HepG2 (cell line): ENCODE results near the gene GRIK5.

Source experiments
- CBX5 ChIP-seq: sonication (generic); formaldehyde crosslinking; IDR thresholded peaks from 2 replicates; pipeline ENCODE4 v1.4.0; 2020; ENCODE audit warnings: missing genetic modification reagents, borderline replicate concordance
- FOSL2 ChIP-seq: sonication (generic); formaldehyde crosslinking; IDR thresholded peaks from 2 replicates; pipeline ENCODE4 v1.4.0; 2020; ENCODE audit warnings: missing genetic modification reagents
- FOXK2 ChIP-seq: fragments of 450-650 bp; IDR thresholded peaks from 2 replicates; pipeline ENCODE4 v1.6.1; 2016
- MYC ChIP-seq: sonication (generic); formaldehyde crosslinking; IDR thresholded peaks from 2 replicates; pipeline ENCODE4 v1.9.0; 2021; ENCODE audit warnings: missing genetic modification reagents, borderline replicate concordance
- NONO ChIP-seq, 2 experiments: fragments of 450-650 bp in 1 of 2; sonication (generic) in 1 of 2; formaldehyde crosslinking in 1 of 2; IDR thresholded peaks in 1 of 2; conservative IDR thresholded peaks in 1 of 2; 2 replicates each; pipeline versions ENCODE4 v1.6.1 to v1.8.0; 2017 to 2022; ENCODE audit warnings: mild to moderate bottlenecking in 1 of 2, missing genetic modification reagents in 1 of 2, moderate library complexity in 1 of 2
- RNF2 ChIP-seq: fragments of 450-650 bp; conservative IDR thresholded peaks from 2 replicates; pipeline ENCODE4 v1.6.1; 2016; ENCODE audit warnings: low read depth
- SNAPC2 ChIP-seq: sonication (generic); formaldehyde crosslinking; IDR thresholded peaks from 2 replicates; pipeline ENCODE4 v1.8.1; 2022; ENCODE audit warnings: mild to moderate bottlenecking, missing genetic modification reagents
- ZNF709 ChIP-seq: sonication (generic); formaldehyde crosslinking; IDR thresholded peaks from 2 replicates; pipeline ENCODE4 v1.5.0; 2020; ENCODE audit warnings: mild to moderate bottlenecking, missing genetic modification reagents
- TF ChIP-seq, protein P1 (sequence below): sonication (generic); formaldehyde crosslinking; IDR thresholded peaks from 2 replicates; pipeline ENCODE4 v1.4.0; 2020; ENCODE audit warnings: missing genetic modification reagents
- TF ChIP-seq, protein P2 (sequence below): sonication (generic); formaldehyde crosslinking; IDR thresholded peaks from 2 replicates; pipeline ENCODE4 v1.4.0; 2020; ENCODE audit warnings: missing genetic modification reagents
- TF ChIP-seq, protein P3 (sequence below): sonication (generic); formaldehyde crosslinking; IDR thresholded peaks from 2 replicates; pipeline ENCODE4 v1.4.0; 2020; ENCODE audit warnings: mild to moderate bottlenecking, missing genetic modification reagents
- TF ChIP-seq, protein P4 (sequence below): sonication (generic); formaldehyde crosslinking; IDR thresholded peaks from 2 replicates; pipeline ENCODE4 v1.4.0; 2020; ENCODE audit warnings: missing genetic modification reagents, borderline replicate concordance

DNA sequence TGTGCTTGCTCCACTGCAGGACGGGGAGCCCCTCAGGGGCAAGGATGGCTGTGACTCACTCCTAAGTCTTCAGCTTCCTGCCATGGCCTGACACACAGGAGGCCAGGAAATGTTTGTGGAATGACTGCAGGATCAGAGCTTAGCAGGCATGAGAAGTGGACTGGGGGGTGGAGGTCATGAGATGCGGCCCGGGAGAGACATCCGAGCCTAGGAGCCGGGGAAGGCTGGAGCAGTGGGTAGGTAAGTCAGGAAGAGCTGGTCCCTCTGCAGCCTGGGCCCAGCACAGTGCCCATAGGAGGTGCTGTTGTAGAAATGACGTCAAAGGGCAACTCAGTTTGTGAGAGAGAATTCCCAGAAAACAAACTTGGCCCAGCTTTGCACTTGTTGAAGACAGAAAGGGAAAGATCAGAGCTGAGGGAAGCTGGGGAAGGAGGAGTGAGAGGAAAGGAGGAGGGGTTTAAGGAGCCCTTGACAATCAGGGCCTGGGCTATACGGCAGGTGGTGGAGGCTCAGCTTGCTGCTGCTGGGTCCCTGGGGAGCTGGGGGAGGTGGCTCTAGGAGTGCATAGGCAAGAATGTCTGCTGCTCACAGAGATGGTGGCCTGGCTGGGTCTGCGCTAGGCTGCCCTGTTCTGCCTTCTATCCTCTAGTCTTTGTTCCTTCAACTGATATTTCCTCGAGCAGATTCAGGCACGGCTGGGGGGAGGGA lies 43.8 kb upstream of the GRIK5 start:
- TF ChIP-seq, protein P1, sequence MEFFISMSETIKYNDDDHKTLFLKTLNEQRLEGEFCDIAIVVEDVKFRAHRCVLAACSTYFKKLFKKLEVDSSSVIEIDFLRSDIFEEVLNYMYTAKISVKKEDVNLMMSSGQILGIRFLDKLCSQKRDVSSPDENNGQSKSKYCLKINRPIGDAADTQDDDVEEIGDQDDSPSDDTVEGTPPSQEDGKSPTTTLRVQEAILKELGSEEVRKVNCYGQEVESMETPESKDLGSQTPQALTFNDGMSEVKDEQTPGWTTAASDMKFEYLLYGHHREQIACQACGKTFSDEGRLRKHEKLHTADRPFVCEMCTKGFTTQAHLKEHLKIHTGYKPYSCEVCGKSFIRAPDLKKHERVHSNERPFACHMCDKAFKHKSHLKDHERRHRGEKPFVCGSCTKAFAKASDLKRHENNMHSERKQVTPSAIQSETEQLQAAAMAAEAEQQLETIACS = no peak
- TF ChIP-seq ZNF709 (CRISPR knock-in tag) (no peak), CBX5 (no peak), FOSL2 (CRISPR knock-in tag) (peak; percentile 51), MYC (no peak), FOXK2 (no peak), SNAPC2 (CRISPR knock-in tag) (no peak), RNF2 (no peak), NONO (IDR thresholded peaks at IDR 0.05) (no peak), NONO (CRISPR knock-in tag; conservative IDR thresholded peaks at IDR 0.05) (no peak)
- TF ChIP-seq, protein P2, sequence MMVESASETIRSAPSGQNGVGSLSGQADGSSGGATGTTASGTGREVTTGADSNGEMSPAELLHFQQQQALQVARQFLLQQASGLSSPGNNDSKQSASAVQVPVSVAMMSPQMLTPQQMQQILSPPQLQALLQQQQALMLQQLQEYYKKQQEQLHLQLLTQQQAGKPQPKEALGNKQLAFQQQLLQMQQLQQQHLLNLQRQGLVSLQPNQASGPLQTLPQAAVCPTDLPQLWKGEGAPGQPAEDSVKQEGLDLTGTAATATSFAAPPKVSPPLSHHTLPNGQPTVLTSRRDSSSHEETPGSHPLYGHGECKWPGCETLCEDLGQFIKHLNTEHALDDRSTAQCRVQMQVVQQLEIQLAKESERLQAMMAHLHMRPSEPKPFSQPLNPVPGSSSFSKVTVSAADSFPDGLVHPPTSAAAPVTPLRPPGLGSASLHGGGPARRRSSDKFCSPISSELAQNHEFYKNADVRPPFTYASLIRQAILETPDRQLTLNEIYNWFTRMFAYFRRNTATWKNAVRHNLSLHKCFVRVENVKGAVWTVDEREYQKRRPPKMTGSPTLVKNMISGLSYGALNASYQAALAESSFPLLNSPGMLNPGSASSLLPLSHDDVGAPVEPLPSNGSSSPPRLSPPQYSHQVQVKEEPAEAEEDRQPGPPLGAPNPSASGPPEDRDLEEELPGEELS (CRISPR knock-in tag) = no peak
- TF ChIP-seq, protein P3, sequence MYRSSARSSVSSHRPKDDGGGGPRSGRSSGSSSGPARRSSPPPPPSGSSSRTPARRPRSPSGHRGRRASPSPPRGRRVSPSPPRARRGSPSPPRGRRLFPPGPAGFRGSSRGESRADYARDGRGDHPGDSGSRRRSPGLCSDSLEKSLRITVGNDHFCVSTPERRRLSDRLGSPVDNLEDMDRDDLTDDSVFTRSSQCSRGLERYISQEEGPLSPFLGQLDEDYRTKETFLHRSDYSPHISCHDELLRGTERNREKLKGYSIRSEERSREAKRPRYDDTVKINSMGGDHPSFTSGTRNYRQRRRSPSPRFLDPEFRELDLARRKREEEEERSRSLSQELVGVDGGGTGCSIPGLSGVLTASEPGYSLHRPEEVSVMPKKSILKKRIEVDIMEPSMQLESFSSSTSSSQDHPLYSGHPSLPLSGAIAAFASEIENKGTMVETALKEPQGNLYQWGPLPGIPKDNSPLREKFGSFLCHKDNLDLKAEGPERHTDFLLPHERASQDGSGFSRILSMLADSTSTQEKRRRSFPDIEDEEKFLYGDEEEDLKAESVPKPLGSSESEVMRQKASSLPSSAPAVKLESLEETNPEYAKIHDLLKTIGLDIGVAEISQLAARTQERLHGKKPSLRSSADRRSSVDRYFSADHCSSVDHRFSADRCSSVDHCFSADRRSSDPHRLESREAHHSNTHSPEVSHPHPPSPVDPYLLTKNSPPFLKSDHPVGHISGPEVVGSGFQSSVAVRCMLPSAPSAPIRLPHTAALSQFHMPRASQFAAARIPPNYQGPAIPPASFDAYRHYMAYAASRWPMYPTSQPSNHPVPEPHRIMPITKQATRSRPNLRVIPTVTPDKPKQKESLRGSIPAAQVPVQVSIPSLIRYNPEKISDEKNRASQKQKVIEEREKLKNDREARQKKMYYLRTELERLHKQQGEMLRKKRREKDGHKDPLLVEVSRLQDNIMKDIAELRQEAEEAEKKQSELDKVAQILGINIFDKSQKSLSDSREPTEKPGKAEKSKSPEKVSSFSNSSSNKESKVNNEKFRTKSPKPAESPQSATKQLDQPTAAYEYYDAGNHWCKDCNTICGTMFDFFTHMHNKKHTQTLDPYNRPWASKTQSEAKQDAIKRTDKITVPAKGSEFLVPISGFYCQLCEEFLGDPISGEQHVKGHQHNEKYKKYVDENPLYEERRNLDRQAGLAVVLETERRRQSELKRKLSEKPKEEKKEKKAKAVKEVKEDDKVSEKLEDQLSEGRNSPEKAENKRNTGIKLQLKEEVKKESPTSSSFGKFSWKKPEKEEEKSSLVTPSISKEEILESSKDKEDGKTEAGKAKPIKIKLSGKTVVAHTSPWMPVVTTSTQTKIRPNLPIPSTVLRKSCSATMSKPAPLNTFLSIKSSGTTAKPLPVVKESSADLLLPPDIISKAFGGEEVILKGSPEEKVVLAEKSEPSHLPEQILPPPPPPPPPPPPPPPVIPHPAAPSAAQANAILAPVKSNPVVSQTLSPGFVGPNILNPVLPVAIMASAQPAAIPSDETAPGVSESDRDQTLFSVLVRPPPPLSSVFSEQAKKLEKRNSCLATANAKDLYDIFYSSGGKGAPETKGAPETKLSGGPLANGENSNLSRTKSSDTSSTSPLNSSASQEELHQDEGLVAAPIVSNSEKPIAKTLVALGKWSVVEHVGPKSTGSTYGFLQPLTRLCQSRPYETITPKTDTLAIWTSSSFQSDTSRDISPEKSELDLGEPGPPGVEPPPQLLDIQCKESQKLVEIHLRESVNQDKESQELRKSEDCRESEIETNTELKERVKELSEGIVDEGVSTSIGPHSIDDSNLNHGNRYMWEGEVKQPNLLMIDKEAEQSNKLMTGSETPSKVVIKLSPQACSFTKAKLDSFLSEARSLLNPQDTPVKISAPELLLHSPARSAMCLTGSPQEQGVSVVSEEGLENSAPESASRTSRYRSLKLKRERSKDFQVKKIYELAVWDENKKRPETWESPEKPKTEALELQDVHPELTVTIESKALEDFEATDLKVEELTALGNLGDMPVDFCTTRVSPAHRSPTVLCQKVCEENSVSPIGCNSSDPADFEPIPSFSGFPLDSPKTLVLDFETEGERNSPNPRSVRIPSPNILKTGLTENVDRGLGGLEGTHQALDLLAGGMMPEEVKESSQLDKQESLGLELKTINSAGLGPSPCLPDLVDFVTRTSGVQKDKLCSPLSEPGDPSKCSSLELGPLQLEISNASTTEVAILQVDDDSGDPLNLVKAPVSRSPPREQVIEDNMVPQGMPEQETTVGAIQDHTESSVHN (CRISPR knock-in tag) = no peak
- TF ChIP-seq, protein P4, sequence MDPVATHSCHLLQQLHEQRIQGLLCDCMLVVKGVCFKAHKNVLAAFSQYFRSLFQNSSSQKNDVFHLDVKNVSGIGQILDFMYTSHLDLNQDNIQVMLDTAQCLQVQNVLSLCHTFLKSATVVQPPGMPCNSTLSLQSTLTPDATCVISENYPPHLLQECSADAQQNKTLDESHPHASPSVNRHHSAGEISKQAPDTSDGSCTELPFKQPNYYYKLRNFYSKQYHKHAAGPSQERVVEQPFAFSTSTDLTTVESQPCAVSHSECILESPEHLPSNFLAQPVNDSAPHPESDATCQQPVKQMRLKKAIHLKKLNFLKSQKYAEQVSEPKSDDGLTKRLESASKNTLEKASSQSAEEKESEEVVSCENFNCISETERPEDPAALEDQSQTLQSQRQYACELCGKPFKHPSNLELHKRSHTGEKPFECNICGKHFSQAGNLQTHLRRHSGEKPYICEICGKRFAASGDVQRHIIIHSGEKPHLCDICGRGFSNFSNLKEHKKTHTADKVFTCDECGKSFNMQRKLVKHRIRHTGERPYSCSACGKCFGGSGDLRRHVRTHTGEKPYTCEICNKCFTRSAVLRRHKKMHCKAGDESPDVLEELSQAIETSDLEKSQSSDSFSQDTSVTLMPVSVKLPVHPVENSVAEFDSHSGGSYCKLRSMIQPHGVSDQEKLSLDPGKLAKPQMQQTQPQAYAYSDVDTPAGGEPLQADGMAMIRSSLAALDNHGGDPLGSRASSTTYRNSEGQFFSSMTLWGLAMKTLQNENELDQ (CRISPR knock-in tag) = no peak
